Endodermal cell (in vitro differentiated cells): ENCODE measurements around the gene MAN2A2. TPM values are rescaled to one million over a fixed set of nuclear protein-coding genes. Genes with fewer than 3 reads are reported as not detected.

Experiments
- DNase-seq: peaks from one replicate; pipeline ENCODE4 v3.0.0-alpha.2; 2017
- H3K27ac ChIP-seq: 2 replicates; pipeline ENCODE4 v1.5.1; 2013; ENCODE audit warnings: mild to moderate bottlenecking, low read depth, low read length, moderate library complexity
- H3K27me3 ChIP-seq: 2 replicates; pipeline ENCODE4 v1.6.1; 2013; ENCODE audit warnings: mild to moderate bottlenecking, low read length, moderate library complexity; ENCODE audit not compliant: insufficient read depth, control insufficient read depth, poor library complexity, severe bottlenecking
- H3K36me3 ChIP-seq: 2 replicates; pipeline ENCODE4 v1.7.0; 2013; ENCODE audit warnings: mild to moderate bottlenecking, low read length, moderate library complexity; ENCODE audit not compliant: control insufficient read depth, insufficient read depth
- H3K4me1 ChIP-seq: one replicate; pipeline ENCODE4 v1.7.0; 2013; ENCODE audit warnings: low read length; ENCODE audit not compliant: control insufficient read depth, insufficient read depth
- H3K4me3 ChIP-seq: 2 replicates; pipeline ENCODE4 v1.5.1; 2013; ENCODE audit warnings: mild to moderate bottlenecking, low read length, moderate library complexity
- H3K9ac ChIP-seq: 2 replicates; pipeline ENCODE4 v1.6.1; 2013; ENCODE audit warnings: mild to moderate bottlenecking, low read length, moderate library complexity; ENCODE audit not compliant: poor library complexity, severe bottlenecking; ENCODE audit errors: extremely low read depth
- H3K9me3 ChIP-seq: 2 replicates; pipeline ENCODE4 v1.6.1; 2013; ENCODE audit warnings: mild to moderate bottlenecking, low read length, moderate library complexity; ENCODE audit not compliant: control insufficient read depth
- H3K27ac Mint-ChIP-seq: 2 replicates; pipeline ENCODE4 v1.8.0; 2020; ENCODE audit warnings: mixed read lengths
- H3K27me3 Mint-ChIP-seq: 2 replicates; pipeline ENCODE4 v1.8.0; 2021; ENCODE audit warnings: mild to moderate bottlenecking, mixed read lengths; ENCODE audit not compliant: insufficient read depth
- H3K36me3 Mint-ChIP-seq: 2 replicates; pipeline ENCODE4 v1.8.0; 2020; ENCODE audit warnings: low read depth, mixed read lengths
- H3K4me1 Mint-ChIP-seq: 2 replicates; pipeline ENCODE4 v1.8.0; 2020; ENCODE audit warnings: mixed read lengths
- H3K4me3 Mint-ChIP-seq: 2 replicates; pipeline ENCODE4 v1.8.0; 2020; ENCODE audit warnings: mild to moderate bottlenecking, moderate library complexity, mixed read lengths
- H3K9me3 Mint-ChIP-seq: 2 replicates; pipeline ENCODE4 v1.8.0; 2020; ENCODE audit warnings: mild to moderate bottlenecking, mixed read lengths
- CTCF ChIP-seq: fragments of 200-600 bp; sonication (generic); conservative IDR thresholded peaks from 2 replicates; pipeline ENCODE4 v1.5.0; 2021; ENCODE audit warnings: antibody characterized with exemption, mild to moderate bottlenecking
- WGBS, 2 experiments: methylation state at CpG; one replicate each; pipeline versions ENCODE4 v1.1.5 to v1.1.7; 2013; ENCODE audit warnings: missing lambda C conversion rate in 2 of 2, mixed read lengths in 1 of 2; ENCODE audit not compliant: insufficient coverage in 1 of 2, insufficient read length in 1 of 2; 5-methylcytosine and 5-hydroxymethylcytosine counted together
- total RNA-seq, 2 donors: library from RNA; stranded (reverse); fragmentation: NEBNext Ultra II Directional in 1 of 2; extraction: Animal tissue kit (Norgen Biotek cat#: 25700) in 1 of 2; gene quantifications; 2 replicates in 1 of 2; 3 replicates in 1 of 2; pipeline ENCODE4 v1.2.1, GENCODE V29; 2021

The MAN2A2 gene
- total RNA-seq, 2 donors from 2014 or later, result 41.0 to 62.9 TPM

GRCh38 chr15:90910441-90911301 lies 7.6 kb downstream of the MAN2A2 start:
- no peak overlapping the region for H3K4me3 Mint-ChIP-seq
- H3K27me3 Mint-ChIP-seq, result no peaks in the 10 kb centered on the region
- H3K27ac Mint-ChIP-seq, result no peak overlapping the region
- H3K4me1 Mint-ChIP-seq, result no peaks in the 10 kb centered on the region
- Histone ChIP-seq H3K9ac (no peak overlapping the region), H3K9me3 (no peaks in the 10 kb centered on the region), H3K4me1 (no peaks in the 10 kb centered on the region), H3K4me3 (no peak overlapping the region), H3K27ac (no peak overlapping the region), H3K27me3 (no peaks in the 10 kb centered on the region), H3K36me3 (peaks cover 62% of the 10 kb centered on the region)
- 93 to 95% methylated on average over 8 to 24 of the region's 24 CpGs for WGBS, 2 experiments
- no peak for DNase-seq
- no peaks in the 10 kb centered on the region for H3K9me3 Mint-ChIP-seq
- H3K36me3 Mint-ChIP-seq, result peaks cover 42% of the 10 kb centered on the region
- TF ChIP-seq CTCF, result no peak

DNA sequence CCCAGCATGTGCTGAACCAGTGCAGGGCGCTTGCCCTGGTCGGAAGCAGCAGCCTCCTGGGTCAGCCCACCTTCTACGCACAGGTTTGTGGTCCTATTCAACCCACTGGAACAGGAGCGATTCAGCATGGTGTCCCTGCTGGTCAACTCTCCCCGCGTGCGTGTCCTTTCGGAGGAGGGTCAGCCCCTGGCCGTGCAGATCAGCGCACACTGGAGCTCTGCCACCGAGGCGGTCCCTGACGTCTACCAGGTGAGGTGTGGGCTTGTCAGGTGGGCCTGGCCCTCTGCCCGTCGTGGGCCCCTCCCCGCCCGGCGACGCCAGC lies 8.2 kb downstream of the MAN2A2 start:
- H3K4me1 Mint-ChIP-seq, result no peaks in the 10 kb centered on the region
- H3K27ac ChIP-seq, result no peak overlapping the region
- no peaks in the 10 kb centered on the region for H3K27me3 ChIP-seq
- H3K4me3 Mint-ChIP-seq, result no peak overlapping the region
- no peaks in the 10 kb centered on the region for H3K27me3 Mint-ChIP-seq
- 93 to 96% methylated on average over 11 to 19 of the region's 19 CpGs for WGBS, 2 experiments
- TF ChIP-seq CTCF, result no peak
- H3K4me3 ChIP-seq, result no peak overlapping the region
- no peak overlapping the region for H3K9ac ChIP-seq
- no peak overlapping the region for H3K27ac Mint-ChIP-seq
- peaks cover 39% of the 10 kb centered on the region for H3K36me3 Mint-ChIP-seq
- no peaks in the 10 kb centered on the region for H3K9me3 ChIP-seq
- no peak for DNase-seq
- no peaks in the 10 kb centered on the region for H3K4me1 ChIP-seq
- peaks cover 61% of the 10 kb centered on the region for H3K36me3 ChIP-seq
- no peaks in the 10 kb centered on the region for H3K9me3 Mint-ChIP-seq

GRCh38 chr15:90911906-90912769 lies 9.0 kb downstream of the MAN2A2 start:
- H3K27me3 Mint-ChIP-seq, result no peaks in the 10 kb centered on the region
- no peaks in the 10 kb centered on the region for H3K9me3 ChIP-seq
- peaks cover 35% of the 10 kb centered on the region for H3K36me3 Mint-ChIP-seq
- no peak overlapping the region for H3K9ac ChIP-seq
- H3K4me3 Mint-ChIP-seq, result no peak overlapping the region
- no peaks in the 10 kb centered on the region for H3K4me1 Mint-ChIP-seq
- no peaks in the 10 kb centered on the region for H3K9me3 Mint-ChIP-seq
- no peaks in the 10 kb centered on the region for H3K27me3 ChIP-seq
- TF ChIP-seq CTCF, result no peak
- no peaks in the 10 kb centered on the region for H3K4me1 ChIP-seq
- no peak overlapping the region for H3K27ac ChIP-seq
- peaks cover 54% of the 10 kb centered on the region for H3K36me3 ChIP-seq
- 94 to 95% methylated on average over 12 to 30 of the region's 30 CpGs for WGBS, 2 experiments
- no peak overlapping the region for H3K27ac Mint-ChIP-seq
- DNase-seq, result no peak
- no peak overlapping the region for H3K4me3 ChIP-seq
